T-cell (primary cell): ENCODE measurements around the gene RPTOR. TPM values are rescaled to one million over a fixed set of nuclear protein-coding genes. Genes with fewer than 3 reads are reported as not detected.
"Not testable (repeated sequence)": the region's sequence is repeated elsewhere in the genome, so short reads cannot be mapped to it uniquely, and the experiment has no call there.

Experiments used
- ATAC-seq, 4 experiments: fragments of 200-7000 bp in 3 of 4; fragments of 150-1000 bp in 1 of 4; cut with Tn5 transposase; replicated peaks in 1 of 4; 1 replicate in 3 of 4; 2 replicates in 1 of 4; pipeline ENCODE4 v1.10.0; 2021; ENCODE audit warnings: moderate library complexity in 3 of 4, mild to moderate bottlenecking in 2 of 4, moderate number of reproducible peaks in 1 of 4
- CTCF ChIA-PET, 2 donors: fragments of 300-600 bp; sonication (Branson Sonifier 250); formaldehyde crosslinking; loops; one replicate each; lab custom pipeline; 2022; ENCODE audit warnings: antibody characterized with exemption in 2 of 2; lab: Charles Lee
- POLR2A ChIA-PET, 2 donors: fragments of 300-600 bp; sonication (Branson Sonifier 250); formaldehyde crosslinking; loops; one replicate each; lab custom pipeline; 2022; ENCODE audit warnings: antibody characterized with exemption in 2 of 2; lab: Charles Lee
- DNase-seq, 35 experiments: peaks; one replicate each; pipeline versions ENCODE4 v3.0.0 to v3.0.0-alpha.2; 2013 to 2023
- H3K27ac ChIP-seq: one replicate; pipeline ENCODE4 v1.5.1; 2013; ENCODE audit warnings: low read length
- H3K27me3 ChIP-seq, 2 experiments: replicated peaks in 1 of 2; 1 replicate in 1 of 2; 2 replicates in 1 of 2; pipeline versions ENCODE4 v1.6.1 to v1.7.0; 2013; ENCODE audit warnings: low read length in 1 of 2, mixed read lengths in 1 of 2; ENCODE audit not compliant: control insufficient read depth in 2 of 2, insufficient read depth in 2 of 2; ENCODE audit errors: extremely low read depth in 1 of 2
- H3K36me3 ChIP-seq, 2 donors: 1 replicate in 1 of 2; 2 replicates in 1 of 2; pipeline versions ENCODE4 v1.6.1 to v1.7.0; 2013; ENCODE audit warnings: low read length in 1 of 2; ENCODE audit not compliant: control insufficient read depth in 2 of 2, insufficient read depth in 1 of 2; ENCODE audit errors: extremely low read depth in 1 of 2
- H3K4me1 ChIP-seq, 2 experiments: 1 replicate in 1 of 2; 2 replicates in 1 of 2; pipeline versions ENCODE4 v1.6.1 to v1.7.0; 2013; ENCODE audit warnings: low read length in 2 of 2, mixed read lengths in 1 of 2; ENCODE audit not compliant: insufficient read depth in 2 of 2, control insufficient read depth in 1 of 2; ENCODE audit errors: extremely low read depth in 1 of 2
- H3K4me3 ChIP-seq, 2 donors: 1 replicate in 1 of 2; 2 replicates in 1 of 2; pipeline versions ENCODE4 v1.5.1 to v1.7.0; 2013; ENCODE audit warnings: mild to moderate bottlenecking in 2 of 2, low read length in 1 of 2, moderate library complexity in 1 of 2; ENCODE audit not compliant: control insufficient read depth in 1 of 2; ENCODE audit errors: extremely low read depth in 1 of 2
- H3K9me3 ChIP-seq: 2 replicates; pipeline ENCODE4 v1.7.0; 2013
- H3K27ac Mint-ChIP-seq, 2 donors: one replicate each; pipeline ENCODE4 v1.8.0; 2020 to 2021; ENCODE audit warnings: mild to moderate bottlenecking in 2 of 2, mixed read lengths in 2 of 2
- H3K27me3 Mint-ChIP-seq, 2 donors: one replicate each; pipeline ENCODE4 v1.8.0; 2021 to 2022; ENCODE audit warnings: mixed read lengths in 2 of 2
- H3K36me3 Mint-ChIP-seq: one replicate; pipeline ENCODE4 v1.8.0; 2021; ENCODE audit warnings: mixed read lengths
- H3K4me1 Mint-ChIP-seq, 3 donors: one replicate each; pipeline ENCODE4 v1.8.0; 2020 to 2022; ENCODE audit warnings: mixed read lengths in 3 of 3, mild to moderate bottlenecking in 1 of 3
- H3K4me3 Mint-ChIP-seq, 3 donors: one replicate each; pipeline ENCODE4 v1.8.0; 2020 to 2022; ENCODE audit warnings: mild to moderate bottlenecking in 3 of 3, mixed read lengths in 3 of 3, moderate library complexity in 3 of 3
- H3K9me3 Mint-ChIP-seq, 3 donors: one replicate each; pipeline ENCODE4 v1.8.0; 2020 to 2022; ENCODE audit warnings: mixed read lengths in 3 of 3
- WGBS: methylation state at CpG from one replicate; pipeline ENCODE4 v1.1.5; 2013; ENCODE audit warnings: missing lambda C conversion rate; ENCODE audit not compliant: insufficient coverage; 5-methylcytosine and 5-hydroxymethylcytosine counted together
- total RNA-seq, 35 experiments: library from RNA in 6 of 35; stranded (reverse) in 6 of 35; fragments of 120-200 nt in 1 of 35; gene quantifications; one replicate each; pipeline versions ENCODE4 v1.2.1 to v1.2.4 and lab custom pipeline; 2013 to 2026

The RPTOR gene
- total RNA-seq, 5 donors from 2014 or later (not counting 1 experiment from before 2014, with no cell fraction given) = 59.4 to 76.8 (median 71.4) TPM

DNA sequence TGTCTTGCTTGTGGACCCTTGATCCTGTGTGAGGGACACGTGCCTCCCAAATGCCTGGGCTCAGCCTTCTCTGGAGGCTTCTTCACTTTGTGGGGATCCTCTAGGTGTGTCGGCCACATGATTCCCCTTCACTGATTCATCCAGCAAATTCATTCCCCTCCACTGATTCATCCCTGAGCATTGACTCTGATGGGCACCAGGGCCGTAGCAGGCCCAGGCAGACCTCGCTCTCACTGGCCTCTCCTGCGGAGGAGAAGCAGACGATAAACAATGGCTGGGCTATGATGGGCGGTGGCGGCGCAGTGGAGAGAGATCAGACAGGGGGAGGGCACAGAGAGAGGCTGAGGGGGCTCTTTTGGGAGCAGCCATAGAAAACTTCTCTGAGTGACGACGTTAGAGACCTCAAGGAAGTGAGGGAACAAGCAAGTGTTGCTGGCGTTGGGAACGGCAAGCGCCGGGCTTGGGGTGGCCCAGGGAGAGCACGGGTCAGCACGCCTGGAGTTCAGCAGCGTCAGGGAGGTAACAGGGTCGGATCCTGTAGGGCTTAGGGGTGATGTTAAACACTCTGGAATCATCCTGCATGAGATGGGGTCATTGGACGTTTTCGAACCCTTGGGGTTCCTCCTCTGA, 17.5 kb upstream of the RPTOR start:
- DNase-seq (no peak), ATAC-seq (no peak)
- no peak overlapping the region for H3K27ac Mint-ChIP-seq
- Histone ChIP-seq H3K4me3 (no peak overlapping the region), H3K27me3 (peaks cover 0 to 61% of the 10 kb centered on the region in 2 experiments), H3K27ac (no peak overlapping the region), H3K36me3 (no peaks in the 10 kb centered on the region), H3K4me1 (no peaks in the 10 kb centered on the region), H3K9me3 (no peaks in the 10 kb centered on the region)
- H3K36me3 Mint-ChIP-seq = no peaks in the 10 kb centered on the region
- peaks cover 23 to 40% of the 10 kb centered on the region in 2 donors for H3K27me3 Mint-ChIP-seq
- CTCF ChIA-PET = no interaction called here
- no peaks in the 10 kb centered on the region for H3K4me1 Mint-ChIP-seq
- no peaks in the 10 kb centered on the region for H3K9me3 Mint-ChIP-seq
- WGBS = 82% methylated on average over 16 of the region's 21 CpGs
- POLR2A ChIA-PET = no interaction called here
- no peak overlapping the region for H3K4me3 Mint-ChIP-seq

DNA sequence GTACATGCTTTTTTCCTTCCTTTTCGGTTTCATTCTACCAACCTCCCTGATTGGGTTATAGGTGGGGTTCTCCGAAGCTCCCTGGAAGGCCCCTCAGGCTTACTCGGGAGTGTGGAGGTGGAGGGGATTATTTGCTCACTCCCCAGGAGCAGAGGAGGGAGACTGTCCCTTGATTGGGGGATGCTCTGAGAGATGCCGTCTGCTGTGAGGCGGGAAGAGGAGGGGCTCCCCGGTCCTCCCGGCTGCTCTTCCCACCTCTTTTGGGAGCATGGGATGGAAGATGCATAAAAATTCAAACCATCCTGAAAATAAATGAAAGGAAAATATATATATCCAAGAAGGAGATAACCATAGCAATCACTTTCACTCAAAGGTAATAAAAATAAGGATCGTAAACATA, 16.1 kb upstream of the RPTOR start:
- no peak overlapping the region for H3K27ac Mint-ChIP-seq
- ATAC-seq (no peak), DNase-seq (no peak)
- no peaks in the 10 kb centered on the region for H3K4me1 ChIP-seq
- no peaks in the 10 kb centered on the region for H3K9me3 ChIP-seq
- WGBS = no CpG with 5 or more reads among the region's 8 CpGs
- no peak overlapping the region for H3K27ac ChIP-seq
- H3K36me3 ChIP-seq = no peaks in the 10 kb centered on the region
- POLR2A ChIA-PET = no interaction called here
- H3K4me3 Mint-ChIP-seq = no peak overlapping the region
- no peak overlapping the region for H3K4me3 ChIP-seq
- H3K36me3 Mint-ChIP-seq = no peaks in the 10 kb centered on the region
- no peaks in the 10 kb centered on the region for H3K4me1 Mint-ChIP-seq
- H3K9me3 Mint-ChIP-seq = no peaks in the 10 kb centered on the region
- H3K27me3 Mint-ChIP-seq = peaks cover 19 to 42% of the 10 kb centered on the region in 2 donors
- peaks cover 0 to 58% of the 10 kb centered on the region in 2 experiments for H3K27me3 ChIP-seq
- CTCF ChIA-PET = no interaction called here

DNA sequence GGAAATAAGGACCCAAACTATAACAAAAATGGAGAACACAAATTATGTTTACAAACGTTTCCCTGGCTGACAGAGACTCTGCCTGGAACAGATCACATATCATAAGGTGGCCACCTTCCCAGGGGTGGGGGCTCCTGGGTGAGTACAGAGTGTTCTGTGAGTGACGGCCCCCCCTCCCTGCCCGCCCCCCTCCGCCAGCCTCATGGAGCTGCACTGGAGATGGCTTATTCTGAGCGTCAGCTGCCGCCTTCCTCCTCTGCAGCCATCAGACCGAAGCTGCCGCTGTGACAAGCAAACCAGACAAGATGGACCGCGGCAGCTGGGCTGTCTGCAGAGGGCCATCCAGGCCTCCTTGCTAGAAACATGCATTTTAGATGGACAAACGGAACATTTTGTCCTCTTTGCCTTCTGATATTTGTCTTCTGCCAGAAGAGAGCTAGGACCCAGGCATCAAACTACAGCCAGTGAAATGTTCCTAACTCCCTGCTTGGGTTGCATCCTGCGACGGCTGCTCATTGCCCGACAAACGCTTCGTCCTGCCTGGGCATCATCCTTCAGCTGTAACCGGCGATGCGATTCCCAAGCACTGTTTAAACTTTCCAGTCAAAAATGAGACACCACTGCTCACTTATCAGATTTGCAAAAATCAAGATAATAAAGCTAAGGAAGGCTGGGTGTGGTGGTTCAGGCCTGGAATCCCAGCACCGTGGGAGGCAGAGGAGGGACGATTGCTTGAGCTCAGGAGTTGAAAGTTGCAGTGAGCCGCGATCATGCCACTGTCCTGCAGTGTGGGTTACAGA, 15.3 kb upstream of the RPTOR start:
- no peaks in the 10 kb centered on the region for H3K4me1 Mint-ChIP-seq
- H3K36me3 ChIP-seq = no peaks in the 10 kb centered on the region
- CTCF ChIA-PET = interaction anchor here in 1 of 2 donors (0.6 kb wide), 2 partner anchors 9 to 10 kb away, joined by 3 to 4 read pairs; no protein-coding TSS in a partner anchor

DNA sequence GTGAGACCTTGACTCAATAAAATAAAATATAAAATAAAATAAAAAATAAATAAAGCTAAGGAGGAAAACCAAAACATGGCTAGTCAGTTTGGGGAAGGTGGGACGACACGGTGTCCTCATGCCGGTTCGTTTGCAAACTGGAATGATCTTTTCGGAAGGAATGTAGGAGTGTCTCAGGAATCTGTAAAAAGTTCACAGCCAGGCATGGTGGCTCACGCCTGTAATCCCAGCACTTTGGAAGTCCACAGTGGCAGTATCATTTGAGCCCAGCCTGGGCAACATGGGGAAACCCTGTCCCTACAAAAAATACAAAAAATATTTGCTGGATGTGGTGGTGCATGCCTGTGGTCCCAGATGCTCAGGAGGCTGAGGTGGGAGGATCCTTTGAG, 14.7 kb upstream of the RPTOR start:
- Histone ChIP-seq H3K27me3 (peaks cover 0 to 54% of the 10 kb centered on the region in 2 experiments), H3K9me3 (no peaks in the 10 kb centered on the region), H3K4me3 (no peak overlapping the region), H3K4me1 (no peaks in the 10 kb centered on the region), H3K36me3 (no peaks in the 10 kb centered on the region), H3K27ac (no peak overlapping the region)
- no peaks in the 10 kb centered on the region for H3K9me3 Mint-ChIP-seq
- WGBS = 73% methylated on average over 3 of the region's 6 CpGs
- H3K4me1 Mint-ChIP-seq = no peaks in the 10 kb centered on the region
- H3K36me3 Mint-ChIP-seq = no peaks in the 10 kb centered on the region
- DNase-seq (no peak), ATAC-seq (no peak)
- H3K4me3 Mint-ChIP-seq = no peak overlapping the region
- H3K27ac Mint-ChIP-seq = no peak overlapping the region
- CTCF ChIA-PET = interaction anchor here in 1 of 2 donors (0.6 kb wide), 1 partner anchor 9 kb away, joined by 3 read pairs; no protein-coding TSS in a partner anchor
- H3K27me3 Mint-ChIP-seq = peaks cover 19 to 34% of the 10 kb centered on the region in 2 donors
- POLR2A ChIA-PET = no interaction called here

More for the DNA sequence above, 15.3 kb upstream of the RPTOR start:
- Mint-ChIP-seq H3K27ac (no peak overlapping the region), H3K36me3 (no peaks in the 10 kb centered on the region), H3K27me3 (peaks cover 19 to 40% of the 10 kb centered on the region in 2 donors), H3K9me3 (no peaks in the 10 kb centered on the region), H3K4me3 (no peak overlapping the region)
- no peak overlapping the region for H3K27ac ChIP-seq
- ATAC-seq (no peak), DNase-seq (no peak)
- 88% methylated on average over 11 of the region's 23 CpGs for WGBS
- no peaks in the 10 kb centered on the region for H3K9me3 ChIP-seq
- no peak overlapping the region for H3K4me3 ChIP-seq
- peaks cover 0 to 58% of the 10 kb centered on the region in 2 experiments for H3K27me3 ChIP-seq
- no peaks in the 10 kb centered on the region for H3K4me1 ChIP-seq
- POLR2A ChIA-PET = no interaction called here

DNA sequence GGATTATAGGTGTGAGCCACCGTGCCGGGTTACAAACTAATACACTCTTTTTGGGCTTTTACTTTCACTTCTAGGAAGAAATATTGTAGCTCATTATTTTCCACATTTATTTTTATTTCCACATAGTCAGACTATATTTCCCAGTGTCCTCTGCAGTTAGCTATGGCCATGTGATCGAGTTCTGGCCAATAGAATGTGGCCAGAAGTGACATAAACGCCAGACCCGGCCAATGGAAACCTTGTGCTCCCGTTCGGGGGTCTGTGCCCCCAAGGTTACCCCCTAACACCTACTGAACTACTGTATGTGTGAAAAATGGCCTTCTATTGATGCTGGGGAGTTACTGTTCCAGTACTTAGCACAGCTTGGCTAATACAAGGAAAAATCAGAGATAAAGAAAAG, 13.2 kb upstream of the RPTOR start:
- H3K9me3 ChIP-seq = no peaks in the 10 kb centered on the region
- H3K4me1 ChIP-seq = no peaks in the 10 kb centered on the region
- Mint-ChIP-seq H3K27ac (no peak overlapping the region), H3K9me3 (no peaks in the 10 kb centered on the region), H3K27me3 (peaks cover 10 to 22% of the 10 kb centered on the region in 2 donors), H3K4me3 (no peak overlapping the region), H3K4me1 (no peaks in the 10 kb centered on the region), H3K36me3 (no peaks in the 10 kb centered on the region)
- H3K4me3 ChIP-seq = no peak overlapping the region
- H3K27ac ChIP-seq = no peak overlapping the region
- ATAC-seq (no peak), DNase-seq (no peak)
- CTCF ChIA-PET = interaction anchor here in 1 of 2 donors (0.5 kb wide), 1 partner anchor 398 kb away, joined by 3 read pairs; no protein-coding TSS in a partner anchor
- POLR2A ChIA-PET = no interaction called here
- peaks cover 0 to 46% of the 10 kb centered on the region in 2 experiments for H3K27me3 ChIP-seq
- no peaks in the 10 kb centered on the region for H3K36me3 ChIP-seq
- WGBS = no CpG with 5 or more reads among the region's 7 CpGs

DNA sequence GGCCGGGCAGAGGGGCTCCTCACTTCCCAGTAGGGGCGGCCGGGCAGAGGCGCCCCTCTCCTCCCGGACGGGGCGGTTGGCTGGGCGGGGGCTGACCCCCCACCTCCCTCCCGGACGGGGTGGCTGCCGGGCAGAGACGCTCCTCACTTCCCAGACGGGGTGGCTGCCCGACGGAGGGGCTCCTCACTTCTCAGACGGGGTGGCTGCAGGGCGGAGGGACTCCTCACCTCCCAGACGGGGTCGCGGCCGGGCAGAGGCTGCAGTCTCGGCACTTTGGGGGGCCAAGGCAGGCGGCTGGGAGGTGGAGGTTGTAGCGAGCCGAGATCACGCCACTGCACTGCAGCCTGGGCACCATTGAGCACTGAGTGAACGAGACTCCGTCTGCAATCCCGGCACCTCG, 7.3 kb upstream of the RPTOR start:
- 91% methylated on average over 15 of the region's 30 CpGs for WGBS
- CTCF ChIA-PET, H3K9me3 ChIP-seq, H3K27ac ChIP-seq, POLR2A ChIA-PET, H3K4me3 Mint-ChIP-seq, H3K4me1 Mint-ChIP-seq, H3K27ac Mint-ChIP-seq, H3K4me3 ChIP-seq, H3K36me3 Mint-ChIP-seq, H3K4me1 ChIP-seq, ATAC-seq, DNase-seq, H3K9me3 Mint-ChIP-seq, H3K36me3 ChIP-seq: not testable (repeated sequence)
- peaks cover 0 to 31% of the 10 kb centered on the region in 2 experiments for H3K27me3 ChIP-seq
- peaks cover 8 to 13% of the 10 kb centered on the region in 2 donors for H3K27me3 Mint-ChIP-seq
